ENCODE data around the gene NAA60. TPM values are rescaled to one million over a fixed set of nuclear protein-coding genes. Genes with fewer than 3 reads are reported as not detected.

NAA60 gene
- total RNA-seq, 1 donor from 2014 or later = 27.1 TPM

DNA sequence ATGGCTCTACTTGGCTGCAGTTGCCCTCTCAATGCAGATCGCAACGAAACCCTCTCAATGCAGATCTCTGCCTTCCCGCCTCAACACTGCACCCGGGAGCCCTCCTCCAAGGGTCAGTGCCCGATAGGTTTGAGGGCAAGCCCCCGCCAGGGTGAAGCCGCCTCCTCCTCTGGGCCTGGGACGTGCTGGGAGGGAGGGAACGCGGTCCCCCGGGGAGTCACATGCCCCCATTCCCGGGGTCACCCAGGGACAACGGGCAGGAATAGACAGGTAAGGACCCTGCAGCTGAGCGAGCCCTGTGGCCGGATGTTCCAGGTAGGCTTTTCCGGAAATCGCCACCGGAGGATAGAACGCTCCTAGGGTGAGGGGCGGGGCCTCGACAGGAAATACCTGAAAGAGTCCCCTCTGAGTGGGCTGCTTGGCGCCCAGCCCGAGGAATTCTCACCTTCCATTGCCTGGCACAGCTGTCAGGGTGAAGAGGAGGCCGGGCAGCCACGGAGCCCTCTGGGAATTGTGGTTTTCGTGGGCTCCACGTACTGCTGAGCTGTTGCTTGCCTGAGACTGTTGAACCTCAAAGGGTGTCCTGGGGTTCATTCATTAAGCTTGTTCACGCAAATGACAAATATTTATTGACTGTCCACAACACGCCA lies 29.6 kb upstream of the NAA60 start:
- DNase-seq (ENCODE audit: low read depth) = no peak
- Histone ChIP-seq H3K4me3 (ENCODE audit: low read depth, low read length) (no peak overlapping the region), H3K36me3 (ENCODE audit: control insufficient read depth, insufficient read depth, low read length) (peaks cover 2% of the 10 kb centered on the region), H3K27me3 (ENCODE audit: control insufficient read depth, insufficient read depth, low read length) (no peaks in the 10 kb centered on the region)
- TF ChIP-seq, protein P1, sequence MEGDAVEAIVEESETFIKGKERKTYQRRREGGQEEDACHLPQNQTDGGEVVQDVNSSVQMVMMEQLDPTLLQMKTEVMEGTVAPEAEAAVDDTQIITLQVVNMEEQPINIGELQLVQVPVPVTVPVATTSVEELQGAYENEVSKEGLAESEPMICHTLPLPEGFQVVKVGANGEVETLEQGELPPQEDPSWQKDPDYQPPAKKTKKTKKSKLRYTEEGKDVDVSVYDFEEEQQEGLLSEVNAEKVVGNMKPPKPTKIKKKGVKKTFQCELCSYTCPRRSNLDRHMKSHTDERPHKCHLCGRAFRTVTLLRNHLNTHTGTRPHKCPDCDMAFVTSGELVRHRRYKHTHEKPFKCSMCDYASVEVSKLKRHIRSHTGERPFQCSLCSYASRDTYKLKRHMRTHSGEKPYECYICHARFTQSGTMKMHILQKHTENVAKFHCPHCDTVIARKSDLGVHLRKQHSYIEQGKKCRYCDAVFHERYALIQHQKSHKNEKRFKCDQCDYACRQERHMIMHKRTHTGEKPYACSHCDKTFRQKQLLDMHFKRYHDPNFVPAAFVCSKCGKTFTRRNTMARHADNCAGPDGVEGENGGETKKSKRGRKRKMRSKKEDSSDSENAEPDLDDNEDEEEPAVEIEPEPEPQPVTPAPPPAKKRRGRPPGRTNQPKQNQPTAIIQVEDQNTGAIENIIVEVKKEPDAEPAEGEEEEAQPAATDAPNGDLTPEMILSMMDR (IDR thresholded peaks at IDR 0.05; ENCODE audit: insufficient read depth, low read length, poor library complexity, severe bottlenecking) = no peak

DNA sequence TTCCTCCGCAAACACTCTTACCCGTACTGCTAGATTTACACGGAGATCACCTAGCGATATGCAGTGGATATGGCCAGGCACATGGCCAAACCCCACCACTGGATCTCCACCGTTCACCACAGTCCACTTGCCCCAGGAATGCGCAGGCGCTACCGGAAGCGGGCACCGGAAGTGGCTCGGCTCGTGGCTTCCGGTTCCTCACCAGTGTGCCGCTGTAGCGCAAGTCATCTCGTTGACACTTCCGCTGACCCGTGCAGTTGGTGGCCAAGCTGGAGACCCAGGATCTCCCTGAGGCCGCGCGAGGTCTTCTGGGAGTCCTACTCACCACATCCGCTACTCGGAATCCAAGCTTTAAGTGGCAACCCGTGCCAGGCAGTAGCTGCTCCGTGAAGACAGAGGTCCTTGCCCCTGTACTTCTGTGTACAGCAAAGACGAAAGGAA lies 11.7 kb upstream of the NAA60 start:
- H3K4me3 ChIP-seq (ENCODE audit: low read depth, low read length) = peak overlapping the region; percentile 20
- H3K27me3 ChIP-seq (ENCODE audit: control insufficient read depth, insufficient read depth, low read length) = no peaks in the 10 kb centered on the region
- DNase-seq (ENCODE audit: low read depth) = no peak
- no peaks in the 10 kb centered on the region for H3K36me3 ChIP-seq (ENCODE audit: control insufficient read depth, insufficient read depth, low read length)
- TF ChIP-seq, protein P1 (IDR thresholded peaks at IDR 0.05; ENCODE audit: insufficient read depth, low read length, poor library complexity, severe bottlenecking) = no peak

DNA sequence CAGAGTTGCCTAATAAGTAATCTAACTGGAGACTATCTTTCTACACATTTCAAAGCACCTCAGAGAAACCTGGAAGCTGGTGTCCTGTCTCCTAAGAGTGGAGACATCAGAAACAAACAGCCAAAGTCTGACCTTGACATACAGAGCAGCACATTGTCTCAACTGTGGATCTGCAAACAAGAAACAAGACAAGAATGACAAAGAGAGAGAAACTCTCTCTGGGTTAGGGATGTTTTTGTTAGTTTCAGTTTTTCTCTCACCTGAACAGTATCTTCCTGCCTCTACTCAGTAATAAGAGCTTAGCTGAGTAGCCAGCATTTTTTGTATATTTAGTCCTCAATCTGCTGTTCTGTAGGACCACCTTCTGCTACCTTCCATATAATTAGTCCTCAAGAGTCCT lies 9.1 kb upstream of the NAA60 start:
- no peaks in the 10 kb centered on the region for H3K27me3 ChIP-seq (ENCODE audit: control insufficient read depth, insufficient read depth, low read length)
- no peak overlapping the region for H3K4me3 ChIP-seq (ENCODE audit: low read depth, low read length)
- TF ChIP-seq, protein P1 (IDR thresholded peaks at IDR 0.05; ENCODE audit: insufficient read depth, low read length, poor library complexity, severe bottlenecking) = no peak
- no peaks in the 10 kb centered on the region for H3K36me3 ChIP-seq (ENCODE audit: control insufficient read depth, insufficient read depth, low read length)
- no peak for DNase-seq (ENCODE audit: low read depth)

DNA sequence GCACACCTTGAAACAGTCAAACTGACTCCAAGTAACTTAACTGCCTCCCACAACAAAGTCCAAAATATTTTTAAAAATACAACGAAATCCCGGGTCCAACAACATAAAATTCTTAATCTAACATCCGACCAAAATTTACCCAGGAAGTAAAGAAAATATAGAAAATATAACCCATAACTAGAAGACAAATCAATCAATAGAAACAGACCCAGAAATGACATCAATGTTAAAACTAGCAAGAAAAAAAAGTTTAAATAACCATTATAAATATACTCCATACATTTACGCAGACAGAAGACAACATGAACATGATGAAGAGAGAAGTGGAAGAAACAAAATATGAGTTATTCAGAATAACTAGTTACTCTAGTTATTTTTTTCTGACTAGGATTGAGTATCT lies 3.8 kb upstream of the NAA60 start:
- TF ChIP-seq, protein P1 (IDR thresholded peaks at IDR 0.05; ENCODE audit: insufficient read depth, low read length, poor library complexity, severe bottlenecking) = no peak
- Histone ChIP-seq H3K4me3 (ENCODE audit: low read depth, low read length) (no peak overlapping the region), H3K36me3 (ENCODE audit: control insufficient read depth, insufficient read depth, low read length) (no peaks in the 10 kb centered on the region), H3K27me3 (ENCODE audit: control insufficient read depth, insufficient read depth, low read length) (no peaks in the 10 kb centered on the region)
- no peak for DNase-seq (ENCODE audit: low read depth)

DNA sequence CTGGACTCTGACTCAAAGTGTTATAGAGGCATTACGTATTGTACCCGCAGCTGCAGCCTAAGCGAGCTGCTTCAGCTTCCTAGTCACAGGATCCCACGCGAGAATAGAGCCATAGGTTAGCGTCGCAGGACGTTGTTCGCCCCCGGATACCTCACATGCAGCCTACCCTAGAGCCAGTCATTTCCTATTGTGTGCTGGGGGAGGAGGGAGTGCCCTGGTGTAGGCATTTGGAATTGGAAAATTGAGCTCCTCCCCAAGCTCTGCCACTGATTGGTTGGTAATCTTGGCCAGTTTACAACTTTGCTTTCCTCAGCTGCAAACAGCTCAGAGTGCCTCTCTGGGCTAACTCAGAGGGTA lies 530 bp downstream of the NAA60 start:
- no peaks in the 10 kb centered on the region for H3K36me3 ChIP-seq (ENCODE audit: control insufficient read depth, insufficient read depth, low read length)
- DNase-seq (ENCODE audit: low read depth) = no peak
- TF ChIP-seq, protein P1 (IDR thresholded peaks at IDR 0.05; ENCODE audit: insufficient read depth, low read length, poor library complexity, severe bottlenecking) = no peak
- peak overlapping the region; percentile 80 for H3K4me3 ChIP-seq (ENCODE audit: low read depth, low read length)
- H3K27me3 ChIP-seq (ENCODE audit: control insufficient read depth, insufficient read depth, low read length) = no peaks in the 10 kb centered on the region

DNA sequence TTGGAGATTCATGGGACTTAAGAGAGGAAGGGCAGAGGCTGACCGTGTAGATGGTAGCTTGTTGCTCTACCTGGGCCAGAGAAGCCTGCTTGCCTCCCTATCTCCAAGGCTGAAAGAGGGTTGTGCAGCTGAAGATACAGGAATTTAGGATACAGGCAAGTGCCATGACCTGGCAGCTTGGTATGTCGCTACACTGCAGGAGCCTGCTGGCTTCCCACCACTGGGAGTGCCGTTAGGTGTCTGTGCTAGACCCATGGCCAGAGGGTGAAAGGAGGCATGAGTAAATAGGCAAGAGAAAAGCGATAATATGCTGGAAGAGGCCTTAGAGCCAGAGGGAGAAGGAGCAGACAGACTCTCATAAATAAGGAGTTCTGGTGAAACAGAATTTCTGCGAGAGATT lies 10.6 kb downstream of the NAA60 start:
- H3K4me3 ChIP-seq (ENCODE audit: low read depth, low read length) = no peak overlapping the region
- TF ChIP-seq, protein P1 (IDR thresholded peaks at IDR 0.05; ENCODE audit: insufficient read depth, low read length, poor library complexity, severe bottlenecking) = no peak
- H3K27me3 ChIP-seq (ENCODE audit: control insufficient read depth, insufficient read depth, low read length) = no peaks in the 10 kb centered on the region
- no peaks in the 10 kb centered on the region for H3K36me3 ChIP-seq (ENCODE audit: control insufficient read depth, insufficient read depth, low read length)
- DNase-seq (ENCODE audit: low read depth) = no peak
